ENCODE measurements around the gene PDLIM5. TPM values are rescaled to one million over a fixed set of nuclear protein-coding genes. Genes with fewer than 3 reads are reported as not detected.
"Not testable (repeated sequence)": the region's sequence is repeated elsewhere in the genome, so short reads cannot be mapped to it uniquely, and the experiment has no call there.

Gene PDLIM5
- total RNA-seq, 2 donors from 2014 or later, result 418 to 594 TPM

- no peak for DNase-seq (ENCODE audit: low spot score)
- intact Hi-C loops (cut with DNase I), result no loop called here
These were observed 158.4 kb downstream of the PDLIM5 start for GRCh38 chr4:94610145-94610544.

- intact Hi-C loops (cut with DNase I), result no loop called here
- DNase-seq (ENCODE audit: low spot score), result no peak
These were observed 161.5 kb downstream of the PDLIM5 start for GRCh38 chr4:94613248-94613647.

- no peak for DNase-seq (ENCODE audit: low spot score)
- intact Hi-C loops (cut with DNase I), result no loop called here
These were observed 163.7 kb downstream of the PDLIM5 start for GRCh38 chr4:94615451-94615850.

GRCh38 chr4:94621491-94622080, 169.8 kb downstream of the PDLIM5 start:
- DNase-seq (ENCODE audit: low spot score), result no peak
- intact Hi-C loops (cut with DNase I), result no loop called here

- intact Hi-C loops (cut with DNase I), result no loop called here
- DNase-seq (ENCODE audit: low spot score), result no peak
These were observed 171.6 kb downstream of the PDLIM5 start for GRCh38 chr4:94623126-94623911.

GRCh38 chr4:94626942-94627341, 175.2 kb downstream of the PDLIM5 start:
- intact Hi-C loops (cut with DNase I), result no loop called here
- no peak for DNase-seq (ENCODE audit: low spot score)

- DNase-seq (ENCODE audit: low spot score); intact Hi-C loops (cut with DNase I): not testable (repeated sequence)
These were observed 177.3 kb downstream of the PDLIM5 start for GRCh38 chr4:94629058-94629457.

GRCh38 chr4:94629837-94630236, 178.1 kb downstream of the PDLIM5 start:
- intact Hi-C loops (cut with DNase I), result no loop called here
- no peak for DNase-seq (ENCODE audit: low spot score)

- intact Hi-C loops (cut with DNase I), result no loop called here
- DNase-seq (ENCODE audit: low spot score), result no peak
These were observed 182.5 kb downstream of the PDLIM5 start for GRCh38 chr4:94634271-94634670.

- no peak for DNase-seq (ENCODE audit: low spot score)
- intact Hi-C loops (cut with DNase I), result no loop called here
These were observed 183.4 kb downstream of the PDLIM5 start for GRCh38 chr4:94635177-94635576.

- intact Hi-C loops (cut with DNase I), result no loop called here
- DNase-seq (ENCODE audit: low spot score), result no peak
These were observed 184.3 kb downstream of the PDLIM5 start for GRCh38 chr4:94636004-94636403.

- no peak for DNase-seq (ENCODE audit: low spot score)
- intact Hi-C loops (cut with DNase I), result no loop called here
These were observed 187.6 kb downstream of the PDLIM5 start for GRCh38 chr4:94639298-94639697.

- DNase-seq (ENCODE audit: low spot score), result no peak
- intact Hi-C loops (cut with DNase I), result no loop called here
These were observed 188.4 kb downstream of the PDLIM5 start for GRCh38 chr4:94640151-94640550.

- intact Hi-C loops (cut with DNase I), result no loop called here
- DNase-seq (ENCODE audit: low spot score), result no peak
These were observed 190.2 kb downstream of the PDLIM5 start for GRCh38 chr4:94641702-94642560.

GRCh38 chr4:94642561-94642866, 190.8 kb downstream of the PDLIM5 start:
- intact Hi-C loops (cut with DNase I), result no loop called here
- no peak for DNase-seq (ENCODE audit: low spot score)

GRCh38 chr4:94648699-94649098, 197.0 kb downstream of the PDLIM5 start:
- DNase-seq (ENCODE audit: low spot score), result no peak
- intact Hi-C loops (cut with DNase I), result no loop called here

GRCh38 chr4:94649381-94650133, 197.8 kb downstream of the PDLIM5 start:
- intact Hi-C loops (cut with DNase I), result no loop called here
- no peak for DNase-seq (ENCODE audit: low spot score)

GRCh38 chr4:94650134-94650495, 198.4 kb downstream of the PDLIM5 start:
- DNase-seq (ENCODE audit: low spot score), result no peak
- intact Hi-C loops (cut with DNase I), result no loop called here

GRCh38 chr4:94650690-94651089, 198.9 kb downstream of the PDLIM5 start:
- no peak for DNase-seq (ENCODE audit: low spot score)
- intact Hi-C loops (cut with DNase I), result no loop called here

Data from posterior vena cava (tissue), 2 donors.